ENCODE data around the gene CT47B1.

DNA sequence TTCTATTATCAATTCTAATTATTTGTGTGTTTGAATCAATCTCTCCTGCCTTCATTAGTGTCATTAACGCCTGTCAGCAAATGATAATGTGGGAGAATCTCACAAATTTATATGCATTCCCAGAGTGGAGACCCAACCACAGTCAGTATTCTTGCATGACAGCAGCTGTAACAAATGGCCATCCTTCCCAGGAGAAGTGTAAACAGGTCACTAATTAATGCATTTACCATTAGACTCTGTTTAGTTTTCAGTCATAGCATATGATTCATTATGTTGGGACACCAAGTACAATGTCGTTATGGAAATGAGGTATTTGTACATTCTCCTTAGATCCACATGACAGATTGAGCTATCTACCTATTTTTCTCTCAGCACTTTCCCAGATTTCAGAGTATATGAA is 50.5 kb downstream of the CT47B1 start:
- TF ChIP-seq POLR2A (IDR thresholded peaks at IDR 0.05) (no peak), POLR2AphosphoS5 (IDR thresholded peaks at IDR 0.05) (no peak), EP300 (IDR thresholded peaks at IDR 0.05) (no peak)
- TF ChIP-seq, protein P1, sequence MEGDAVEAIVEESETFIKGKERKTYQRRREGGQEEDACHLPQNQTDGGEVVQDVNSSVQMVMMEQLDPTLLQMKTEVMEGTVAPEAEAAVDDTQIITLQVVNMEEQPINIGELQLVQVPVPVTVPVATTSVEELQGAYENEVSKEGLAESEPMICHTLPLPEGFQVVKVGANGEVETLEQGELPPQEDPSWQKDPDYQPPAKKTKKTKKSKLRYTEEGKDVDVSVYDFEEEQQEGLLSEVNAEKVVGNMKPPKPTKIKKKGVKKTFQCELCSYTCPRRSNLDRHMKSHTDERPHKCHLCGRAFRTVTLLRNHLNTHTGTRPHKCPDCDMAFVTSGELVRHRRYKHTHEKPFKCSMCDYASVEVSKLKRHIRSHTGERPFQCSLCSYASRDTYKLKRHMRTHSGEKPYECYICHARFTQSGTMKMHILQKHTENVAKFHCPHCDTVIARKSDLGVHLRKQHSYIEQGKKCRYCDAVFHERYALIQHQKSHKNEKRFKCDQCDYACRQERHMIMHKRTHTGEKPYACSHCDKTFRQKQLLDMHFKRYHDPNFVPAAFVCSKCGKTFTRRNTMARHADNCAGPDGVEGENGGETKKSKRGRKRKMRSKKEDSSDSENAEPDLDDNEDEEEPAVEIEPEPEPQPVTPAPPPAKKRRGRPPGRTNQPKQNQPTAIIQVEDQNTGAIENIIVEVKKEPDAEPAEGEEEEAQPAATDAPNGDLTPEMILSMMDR (IDR thresholded peaks at IDR 0.05), result no peak

Data from suprapubic skin (tissue), 4 donors.